ENCODE data around the gene KDM3B.

Gene KDM3B

GRCh38 chr5:138315751-138316278 is 36.7 kb upstream of the KDM3B start:
- TF ChIP-seq EP300 (IDR thresholded peaks at IDR 0.05; ENCODE audit: borderline replicate concordance), result no peak
- TF ChIP-seq RAD21 (IDR thresholded peaks at IDR 0.05; ENCODE audit: low read depth), result no peak
- TF ChIP-seq ZBTB7A (IDR thresholded peaks at IDR 0.05; ENCODE audit: low read depth), result no peak
- TF ChIP-seq TCF12 (IDR thresholded peaks at IDR 0.05; ENCODE audit: low read depth), result no peak
- TF ChIP-seq YY1 (IDR thresholded peaks at IDR 0.05; ENCODE audit: low read depth), result no peak
- TF ChIP-seq CEBPB (IDR thresholded peaks at IDR 0.05), result no peak
- TF ChIP-seq EGR1 (IDR thresholded peaks at IDR 0.05), result no peak
- TF ChIP-seq TAF1 (IDR thresholded peaks at IDR 0.05; ENCODE audit: low read depth), result no peak
- no peak for TF ChIP-seq TEAD4 (IDR thresholded peaks at IDR 0.05)
- no peak for TF ChIP-seq FOXM1 (IDR thresholded peaks at IDR 0.05; ENCODE audit: borderline replicate concordance, low read depth)
- no peak for TF ChIP-seq REST (IDR thresholded peaks at IDR 0.05; ENCODE audit: low read depth)
- no peak for TF ChIP-seq CREB1 (IDR thresholded peaks at IDR 0.05; ENCODE audit: low read depth)
- TF ChIP-seq, protein P1, sequence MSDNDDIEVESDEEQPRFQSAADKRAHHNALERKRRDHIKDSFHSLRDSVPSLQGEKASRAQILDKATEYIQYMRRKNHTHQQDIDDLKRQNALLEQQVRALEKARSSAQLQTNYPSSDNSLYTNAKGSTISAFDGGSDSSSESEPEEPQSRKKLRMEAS (IDR thresholded peaks at IDR 0.05), result no peak
- TF ChIP-seq, protein P2, sequence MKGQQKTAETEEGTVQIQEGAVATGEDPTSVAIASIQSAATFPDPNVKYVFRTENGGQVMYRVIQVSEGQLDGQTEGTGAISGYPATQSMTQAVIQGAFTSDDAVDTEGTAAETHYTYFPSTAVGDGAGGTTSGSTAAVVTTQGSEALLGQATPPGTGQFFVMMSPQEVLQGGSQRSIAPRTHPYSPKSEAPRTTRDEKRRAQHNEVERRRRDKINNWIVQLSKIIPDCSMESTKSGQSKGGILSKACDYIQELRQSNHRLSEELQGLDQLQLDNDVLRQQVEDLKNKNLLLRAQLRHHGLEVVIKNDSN (IDR thresholded peaks at IDR 0.05), result no peak
- no peak for TF ChIP-seq NFIC (IDR thresholded peaks at IDR 0.05)

GRCh38 chr5:138316355-138316754 is 36.1 kb upstream of the KDM3B start:
- TF ChIP-seq EP300 (IDR thresholded peaks at IDR 0.05; ENCODE audit: borderline replicate concordance), result no peak
- no peak for TF ChIP-seq REST (IDR thresholded peaks at IDR 0.05; ENCODE audit: low read depth)
- TF ChIP-seq TCF12 (IDR thresholded peaks at IDR 0.05; ENCODE audit: low read depth), result no peak
- no peak for TF ChIP-seq TAF1 (IDR thresholded peaks at IDR 0.05; ENCODE audit: low read depth)
- no peak for TF ChIP-seq ZBTB7A (IDR thresholded peaks at IDR 0.05; ENCODE audit: low read depth)
- no peak for TF ChIP-seq CEBPB (IDR thresholded peaks at IDR 0.05)
- TF ChIP-seq NFIC (IDR thresholded peaks at IDR 0.05), result no peak
- no peak for TF ChIP-seq CREB1 (IDR thresholded peaks at IDR 0.05; ENCODE audit: low read depth)
- TF ChIP-seq, protein P2 (IDR thresholded peaks at IDR 0.05), result no peak

DNA sequence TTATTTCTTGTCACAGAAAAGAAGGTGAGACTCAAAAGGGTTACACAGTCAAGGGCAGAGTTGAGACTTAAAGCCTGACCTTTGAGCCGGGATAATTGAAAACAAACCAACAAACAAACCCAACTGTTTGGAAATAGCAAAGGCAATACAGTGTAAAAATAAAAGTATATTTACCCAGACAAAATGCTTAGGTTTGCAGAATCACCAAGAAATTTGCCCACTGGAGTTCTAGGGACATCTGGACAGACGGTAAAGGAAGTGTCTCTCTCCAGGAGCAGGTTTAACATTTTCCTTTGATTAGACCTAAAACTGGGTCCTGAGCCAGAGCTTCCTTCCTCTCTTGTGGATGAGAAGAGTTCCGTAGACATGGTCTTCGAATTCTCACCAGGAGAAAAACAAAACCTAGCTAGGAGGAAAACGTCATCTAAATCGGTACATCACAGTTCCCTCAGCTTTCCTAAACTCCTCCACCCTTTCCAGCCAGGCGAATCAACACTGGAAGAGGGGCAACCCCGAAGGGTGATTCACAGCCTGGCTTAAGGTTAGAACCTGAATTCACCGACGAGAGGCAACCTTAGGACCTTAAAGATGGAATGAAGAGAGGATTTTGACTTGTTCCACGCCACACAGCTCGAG is 21.6 kb upstream of the KDM3B start:
- TF ChIP-seq, protein P2 (IDR thresholded peaks at IDR 0.05), result no peak
- no peak for TF ChIP-seq EP300 (IDR thresholded peaks at IDR 0.05; ENCODE audit: borderline replicate concordance)
- no peak for TF ChIP-seq RAD21 (IDR thresholded peaks at IDR 0.05; ENCODE audit: low read depth)
- TF ChIP-seq EGR1 (IDR thresholded peaks at IDR 0.05), result no peak
- TF ChIP-seq, protein P1 (IDR thresholded peaks at IDR 0.05), result no peak
- TF ChIP-seq REST (IDR thresholded peaks at IDR 0.05; ENCODE audit: low read depth), result no peak
- no peak for TF ChIP-seq TCF12 (IDR thresholded peaks at IDR 0.05; ENCODE audit: low read depth)
- TF ChIP-seq CREB1 (IDR thresholded peaks at IDR 0.05; ENCODE audit: low read depth), result no peak
- no peak for TF ChIP-seq TAF1 (IDR thresholded peaks at IDR 0.05; ENCODE audit: low read depth)
- TF ChIP-seq CEBPB (IDR thresholded peaks at IDR 0.05), result no peak
- TF ChIP-seq NFIC (IDR thresholded peaks at IDR 0.05), result no peak
- TF ChIP-seq FOXM1 (IDR thresholded peaks at IDR 0.05; ENCODE audit: borderline replicate concordance, low read depth), result no peak
- no peak for TF ChIP-seq TEAD4 (IDR thresholded peaks at IDR 0.05)
- TF ChIP-seq YY1 (IDR thresholded peaks at IDR 0.05; ENCODE audit: low read depth), result no peak
- no peak for TF ChIP-seq ZBTB7A (IDR thresholded peaks at IDR 0.05; ENCODE audit: low read depth)

Data from Ishikawa (cell line).